SK-MEL-5 (cell line): Measurements from ENCODE around the gene OLFML2B. TPM values are rescaled to one million over a fixed set of nuclear protein-coding genes. Genes with fewer than 3 reads are reported as not detected.
"Not testable (repeated sequence)": the region's sequence is repeated elsewhere in the genome, so short reads cannot be mapped to it uniquely, and the experiment has no call there.

Experiments used
- DNase-seq: peaks from one replicate; pipeline ENCODE4 v3.0.0-alpha.2; 2016; ENCODE audit warnings: low read depth, low spot score
- in situ Hi-C: cut with HindIII; loops from 2 replicates; pipeline ENCODE4 v1.10.0; 2016; ENCODE audit warnings: low sequenced_read_pairs, high pct_unique_total_duplicates, low pct_unique_long_range_greater_than_20kb
- polyA plus RNA-seq, 2 experiments: library from polyadenylated mRNA; depleted of rRNA; stranded (reverse); fragments of >200 nt; gene quantifications; 2 replicates each; pipeline ENCODE4 v1.2.3, GENCODE V29; 2015
- total RNA-seq: library from RNA; depleted of rRNA; stranded (reverse); fragments of >200 nt; shearing (Covaris generic); gene quantifications from 2 replicates; pipeline ENCODE4 v1.2.3, GENCODE V29; 2014; rRNA removed

The OLFML2B gene
- 0.16 and 1.1 TPM in 2 replicates for total RNA-seq
- 0.83 and 1.5 TPM in 2 replicates for polyA plus RNA-seq (2015; cell fraction: cytosol; rRNA removed)
- 0.22 and 0.54 TPM in 2 replicates for polyA plus RNA-seq (2015; cell fraction: nucleus; rRNA removed)

GRCh38 chr1:162023547-162024501, at the start of gene OLFML2B:
OLFML2B (minus strand) TSS chr1:162023869; CDS start chr1:162023430, 439 bp downstream.
- in situ Hi-C loops: no loop called here
- DNase-seq: peak; percentile 60

- no peak for DNase-seq
- in situ Hi-C loops: no loop called here
Observed at GRCh38 chr1:162072740-162073139, 49.1 kb upstream of the OLFML2B start.

GRCh38 chr1:162070825-162071224, 47.2 kb upstream of the OLFML2B start:
- DNase-seq: no peak
- in situ Hi-C loops: no loop called here

- in situ Hi-C loops: no loop called here
- DNase-seq: no peak
Observed at GRCh38 chr1:162070094-162070748, 46.6 kb upstream of the OLFML2B start.

- in situ Hi-C loops: no loop called here
- DNase-seq: peak; percentile 63
Observed at GRCh38 chr1:162069334-162070093, 45.8 kb upstream of the OLFML2B start, which contains the start of gene NOS1AP. NOS1AP (plus strand) TSS chr1:162069691; CDS start chr1:162070178, 487 bp downstream.

- no peak for DNase-seq
- in situ Hi-C loops: no loop called here
Observed at GRCh38 chr1:162068301-162068700, 44.6 kb upstream of the OLFML2B start.

GRCh38 chr1:162067466-162067865, 43.8 kb upstream of the OLFML2B start:
- DNase-seq: no peak
- in situ Hi-C loops: no loop called here

GRCh38 chr1:162066836-162067235, 43.2 kb upstream of the OLFML2B start:
- in situ Hi-C loops, DNase-seq: not testable (repeated sequence)

GRCh38 chr1:162065016-162065415, 41.3 kb upstream of the OLFML2B start:
- in situ Hi-C loops: no loop called here
- DNase-seq: no peak

- in situ Hi-C loops: no loop called here
- no peak for DNase-seq
Observed at GRCh38 chr1:162062542-162063015, 38.9 kb upstream of the OLFML2B start.

GRCh38 chr1:162060314-162060713, 36.6 kb upstream of the OLFML2B start:
- in situ Hi-C loops: no loop called here

GRCh38 chr1:162059721-162060120, 36.1 kb upstream of the OLFML2B start:
- no peak for DNase-seq
- in situ Hi-C loops: no loop called here

More at GRCh38 chr1:162060314-162060713, 36.6 kb upstream of the OLFML2B start:
- no peak for DNase-seq

GRCh38 chr1:162056579-162056978, 32.9 kb upstream of the OLFML2B start:
- no peak for DNase-seq
- in situ Hi-C loops: no loop called here

- DNase-seq: peak; percentile 85
- in situ Hi-C loops: no loop called here
Observed at GRCh38 chr1:162056043-162056442, 32.4 kb upstream of the OLFML2B start.

GRCh38 chr1:162055062-162055461, 31.4 kb upstream of the OLFML2B start:
- in situ Hi-C loops: no loop called here
- DNase-seq: no peak

GRCh38 chr1:162053949-162054348, 30.3 kb upstream of the OLFML2B start:
- DNase-seq, in situ Hi-C loops: not testable (repeated sequence)

GRCh38 chr1:162046921-162047320, 23.3 kb upstream of the OLFML2B start:
- DNase-seq: no peak
- in situ Hi-C loops: loop anchor here (10.0 kb wide), 1 partner anchor 188 kb away; no protein-coding TSS in a partner anchor
